Suprapubic skin (tissue), 4 donors: ENCODE results near the gene TMEM164.

Source experiments
- POLR2A ChIP-seq, 2 donors: fragments of 450-650 bp; IDR thresholded peaks; one replicate each; pipeline ENCODE4 v1.6.1; 2017; ENCODE audit warnings: antibody characterized with exemption in 2 of 2, mild to moderate bottlenecking in 2 of 2, moderate library complexity in 2 of 2
- POLR2AphosphoS5 ChIP-seq, 3 donors: sonication (generic); formaldehyde crosslinking; IDR thresholded peaks; one replicate each; pipeline ENCODE4 v1.6.1; 2017; ENCODE audit warnings: antibody characterized with exemption in 3 of 3
- TF ChIP-seq, protein P1 (sequence below), 2 donors: fragments of 200-600 bp in 1 of 2; fragments of 450-650 bp in 1 of 2; sonication (generic) in 1 of 2; IDR thresholded peaks; one replicate each; pipeline ENCODE4 v1.5.1; 2016 to 2019; ENCODE audit warnings: antibody characterized with exemption in 2 of 2, mild to moderate bottlenecking in 1 of 2, moderate library complexity in 1 of 2

DNA sequence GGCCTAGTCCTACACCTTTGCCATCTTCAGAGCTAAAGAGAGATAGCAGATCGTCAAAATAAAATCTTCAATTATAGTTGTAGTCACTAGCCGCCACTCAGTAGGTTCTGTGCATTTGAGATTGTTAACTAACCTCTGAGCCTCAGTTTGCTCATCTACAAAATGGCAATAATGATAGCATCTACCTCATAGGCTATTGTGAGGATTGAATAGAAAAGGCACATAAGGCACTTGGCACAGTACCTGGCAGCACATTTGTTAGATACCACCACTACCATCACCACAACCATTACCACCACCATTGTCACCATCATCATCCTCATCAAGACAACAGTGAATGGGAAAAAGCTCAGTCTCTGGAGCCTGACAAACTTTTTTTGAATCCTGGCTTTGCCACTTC, 180.4 kb downstream of the TMEM164 start:
- TF ChIP-seq POLR2AphosphoS5 (IDR thresholded peaks at IDR 0.05) (no peak), POLR2A (IDR thresholded peaks at IDR 0.05) (no peak)
- TF ChIP-seq, protein P1, sequence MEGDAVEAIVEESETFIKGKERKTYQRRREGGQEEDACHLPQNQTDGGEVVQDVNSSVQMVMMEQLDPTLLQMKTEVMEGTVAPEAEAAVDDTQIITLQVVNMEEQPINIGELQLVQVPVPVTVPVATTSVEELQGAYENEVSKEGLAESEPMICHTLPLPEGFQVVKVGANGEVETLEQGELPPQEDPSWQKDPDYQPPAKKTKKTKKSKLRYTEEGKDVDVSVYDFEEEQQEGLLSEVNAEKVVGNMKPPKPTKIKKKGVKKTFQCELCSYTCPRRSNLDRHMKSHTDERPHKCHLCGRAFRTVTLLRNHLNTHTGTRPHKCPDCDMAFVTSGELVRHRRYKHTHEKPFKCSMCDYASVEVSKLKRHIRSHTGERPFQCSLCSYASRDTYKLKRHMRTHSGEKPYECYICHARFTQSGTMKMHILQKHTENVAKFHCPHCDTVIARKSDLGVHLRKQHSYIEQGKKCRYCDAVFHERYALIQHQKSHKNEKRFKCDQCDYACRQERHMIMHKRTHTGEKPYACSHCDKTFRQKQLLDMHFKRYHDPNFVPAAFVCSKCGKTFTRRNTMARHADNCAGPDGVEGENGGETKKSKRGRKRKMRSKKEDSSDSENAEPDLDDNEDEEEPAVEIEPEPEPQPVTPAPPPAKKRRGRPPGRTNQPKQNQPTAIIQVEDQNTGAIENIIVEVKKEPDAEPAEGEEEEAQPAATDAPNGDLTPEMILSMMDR (IDR thresholded peaks at IDR 0.05) = no peak
